ENCODE results near the gene SAV1. TPM values are rescaled to one million over a fixed set of nuclear protein-coding genes. Genes with fewer than 3 reads are reported as not detected.
A peak's percentile ranks its signal among the peaks of the same experiment; 100 is the strongest.

Gene SAV1
- total and polyA plus RNA-seq, 10 of the 15 experiments (the other 5 are each of a cell fraction or from before 2014, with no cell fraction given): 10.1 to 29.1 (median 20.4) TPM

GRCh38 chr14:50647753-50648152, 20.4 kb downstream of the SAV1 start:
- H3K4me3 ChIP-seq: peak overlapping the region; percentile 10; the same call in 1 of the 2 replicates
- no peak for DNase-seq (ENCODE audit: low read depth, low spot score)

More at GRCh38 chr14:50647753-50648152, 20.4 kb downstream of the SAV1 start:
- peak overlapping the region; percentile 45; the same call in 1 of the 2 replicates for H3K27ac ChIP-seq (ENCODE audit: control insufficient read depth, insufficient read depth)
- ChIA-PET POLR2A (interaction anchor here (0.5 to 1.2 kb wide), 2 partner anchors 19 to 23 kb away, joined by 3 to 4 read pairs; no protein-coding TSS in a partner anchor), SMC1A (ENCODE audit: uncharacterized antibody, unreplicated experiment) (interaction anchor here (1.0 to 1.6 kb wide), 4 partner anchors 10 to 91 kb away, joined by 4 to 5 read pairs (median 4); no protein-coding TSS in a partner anchor), CTCF (interaction anchor here (1.0 to 1.1 kb wide), 2 partner anchors 46 to 130 kb away, joined by 3 read pairs; no protein-coding TSS in a partner anchor), RAD21 (ENCODE audit: unreplicated experiment) (interaction anchor here (0.9 to 2.3 kb wide), 5 partner anchors 29 to 67 kb away, joined by 3 to 8 read pairs (median 4); no protein-coding TSS in a partner anchor)
- no peak for FAIRE-seq
- H3K4me2 ChIP-seq (ENCODE audit: control insufficient read depth, insufficient read depth): peak overlapping the region; percentile 2
- peak; percentile 35 for ATAC-seq
- H3K27me3 ChIP-seq (replicated peaks in 1 of 2; ENCODE audit: control insufficient read depth in 2 of 2, insufficient read depth in 2 of 2, low read length in 1 of 2): no peaks in the 10 kb centered on the region
- no peak overlapping the region; the same call in 1 of the 2 replicates for H2AFZ ChIP-seq (ENCODE audit: control insufficient read depth, low read depth, low read length)
- intact Hi-C loops (cut with micrococcal nuclease; ENCODE audit: unreplicated experiment): no loop called here
- no peaks in the 10 kb centered on the region for H4K20me1 ChIP-seq (ENCODE audit: control insufficient read depth, insufficient read depth)
- H3K9ac ChIP-seq (ENCODE audit: control insufficient read depth, insufficient read depth, low read length): no peak overlapping the region
- TF ChIP-seq GATAD2B (conservative IDR thresholded peaks at IDR 0.05; ENCODE audit: low read depth) (no peak), ELK1 (IDR thresholded peaks at IDR 0.05; ENCODE audit: low read depth, low read length) (no peak), HDGF (IDR thresholded peaks at IDR 0.05) (no peak), MLLT1 (IDR thresholded peaks at IDR 0.05) (no peak), HSF1 (IDR thresholded peaks at IDR 0.05; ENCODE audit: low read depth, low read length) (no peak), BMI1 (IDR thresholded peaks at IDR 0.05; ENCODE audit: borderline replicate concordance) (no peak), NFXL1 (IDR thresholded peaks at IDR 0.05; ENCODE audit: borderline replicate concordance) (no peak), RELB (IDR thresholded peaks at IDR 0.05; ENCODE audit: low read depth) (no peak)
- H3K9me3 ChIP-seq (replicated peaks; ENCODE audit: control insufficient read depth, insufficient read depth, low read length): no peaks in the 10 kb centered on the region
- in situ Hi-C loops (cut with MboI): no loop called here
- H3K79me2 ChIP-seq (ENCODE audit: control insufficient read depth, insufficient read depth, low read length): peaks cover 36% of the 10 kb centered on the region
- peaks cover 38% of the 10 kb centered on the region for H3K4me1 ChIP-seq (ENCODE audit: control insufficient read depth, insufficient read depth, low read length)
- peaks cover 0 to 2% of the 10 kb centered on the region in 2 experiments; a peak in 2 of 4 replicates for H3K36me3 ChIP-seq (ENCODE audit: control insufficient read depth in 2 of 2, insufficient read depth in 2 of 2, low read length in 1 of 2)
- no TSS peak for BruUV-seq (replicated peaks)

Measured in GM12878 (cell line).